ENCODE measurements around the gene SMO.

The SMO gene

DNA sequence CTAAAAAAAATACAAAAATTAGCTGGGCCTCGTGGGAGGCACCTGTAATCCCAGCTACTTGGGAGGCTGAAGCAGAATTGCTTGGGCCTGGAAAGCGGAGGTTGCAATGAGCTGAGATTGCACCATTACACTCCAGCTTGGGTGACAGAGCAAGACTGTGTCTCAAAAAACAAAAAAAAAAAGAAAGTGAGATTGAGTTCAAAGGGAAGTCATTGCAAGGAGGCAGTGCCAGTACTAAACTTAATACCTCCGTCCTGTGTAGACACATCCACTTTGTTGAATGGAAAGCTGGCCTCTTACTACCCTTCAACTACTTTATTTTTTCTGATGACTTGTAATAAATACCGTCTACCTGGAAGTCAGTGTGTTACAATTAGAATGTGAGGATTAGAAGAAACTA is 67.4 kb downstream of the SMO start:
- H3K9me3 ChIP-seq (ENCODE audit: control insufficient read depth, low read depth, low read length) = no peaks in the 10 kb centered on the region
- H3K4me3 ChIP-seq (ENCODE audit: low read length) = no peak overlapping the region
- no peaks in the 10 kb centered on the region for H3K27me3 ChIP-seq (ENCODE audit: control insufficient read depth, insufficient read depth, low read length)
- H3K4me1 ChIP-seq (ENCODE audit: control insufficient read depth, low read depth, low read length) = peaks cover 32% of the 10 kb centered on the region
- H3K9ac ChIP-seq (ENCODE audit: low read length) = no peak overlapping the region
- H3K36me3 ChIP-seq (ENCODE audit: control insufficient read depth, low read depth, low read length) = no peaks in the 10 kb centered on the region
- no peak overlapping the region for H3K27ac ChIP-seq (ENCODE audit: low read length)

DNA sequence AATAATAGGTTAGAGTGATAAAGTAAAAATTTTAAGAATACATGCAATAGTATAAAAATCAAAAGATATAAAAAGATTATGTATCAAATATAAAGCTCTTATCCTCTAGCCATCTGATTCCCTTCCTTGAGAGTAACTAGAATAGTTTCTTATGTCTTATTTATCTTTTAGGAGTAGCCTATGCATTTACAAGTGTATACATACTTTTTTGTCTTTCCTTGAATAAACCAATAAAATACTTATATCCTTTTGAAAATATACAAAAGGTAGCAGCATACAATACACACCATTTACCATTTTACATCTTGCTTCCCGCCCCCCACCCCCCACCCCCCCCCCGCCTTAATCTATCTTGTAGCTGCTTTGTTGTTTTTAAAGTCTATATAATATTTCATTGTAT is 67.8 kb downstream of the SMO start:
- H3K9ac ChIP-seq (ENCODE audit: low read length) = no peak overlapping the region
- no peak overlapping the region for H3K4me3 ChIP-seq (ENCODE audit: low read length)

DNA sequence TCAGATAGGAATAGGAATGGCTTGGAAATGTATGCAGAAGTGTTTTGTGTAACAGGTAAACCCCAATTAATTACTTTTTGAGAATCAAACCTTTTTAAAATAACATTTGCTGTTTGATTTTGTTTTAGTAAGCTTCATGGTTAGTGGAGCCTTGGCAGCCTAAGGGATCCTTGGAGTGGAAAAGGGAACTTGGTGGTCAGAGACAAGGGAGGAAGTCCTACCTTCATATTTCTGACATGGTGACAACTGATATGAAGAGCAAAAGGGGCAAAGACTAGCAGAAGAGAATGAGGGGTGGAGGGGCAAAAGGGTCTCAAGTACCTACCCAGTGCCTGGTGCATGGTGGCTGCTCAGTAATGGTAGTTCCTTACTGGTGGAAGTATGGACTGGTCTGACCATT is 68.7 kb downstream of the SMO start:
- peak overlapping the region; percentile 37 for H3K27ac ChIP-seq (ENCODE audit: low read length)

More for the DNA sequence above, 67.8 kb downstream of the SMO start:
- H3K4me1 ChIP-seq (ENCODE audit: control insufficient read depth, low read depth, low read length) = peaks cover 32% of the 10 kb centered on the region
- H3K27ac ChIP-seq (ENCODE audit: low read length) = no peak overlapping the region
- no peaks in the 10 kb centered on the region for H3K36me3 ChIP-seq (ENCODE audit: control insufficient read depth, low read depth, low read length)
- H3K9me3 ChIP-seq (ENCODE audit: control insufficient read depth, low read depth, low read length) = no peaks in the 10 kb centered on the region
- H3K27me3 ChIP-seq (ENCODE audit: control insufficient read depth, insufficient read depth, low read length) = no peaks in the 10 kb centered on the region

DNA sequence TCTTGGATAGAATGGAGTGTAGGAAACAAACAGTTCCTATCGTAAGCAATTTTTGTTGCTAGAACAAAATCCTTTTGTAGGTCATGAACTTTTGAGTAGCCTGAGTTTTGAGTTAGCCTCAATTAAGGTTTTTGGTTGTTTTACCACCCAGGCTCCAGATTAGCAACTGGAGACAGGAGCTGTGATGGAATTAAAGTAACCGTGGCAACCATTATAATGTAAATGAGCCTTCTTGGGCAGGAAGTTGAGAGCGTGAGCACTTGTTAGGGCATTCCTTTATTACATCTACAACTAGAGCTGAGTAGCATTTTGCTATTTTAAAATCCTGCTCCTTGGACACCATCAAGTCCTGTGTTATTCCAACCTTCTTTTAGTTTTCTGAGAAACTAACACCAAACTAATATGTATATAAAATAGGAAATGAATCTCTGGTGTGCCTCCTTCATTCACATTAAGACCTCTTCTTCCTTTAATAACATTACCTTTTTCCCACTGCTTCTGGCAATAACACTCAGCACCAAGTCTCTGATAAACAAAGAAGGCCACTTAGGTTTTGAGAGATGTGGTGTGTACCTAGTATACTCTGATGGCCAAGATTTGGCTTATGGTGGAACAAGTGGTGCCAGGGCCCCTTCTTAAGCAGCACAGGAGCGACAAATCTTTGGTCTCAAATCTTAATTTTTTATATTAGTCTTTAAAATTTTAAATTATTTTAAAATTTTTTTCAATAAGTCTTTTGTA is 70.4 kb downstream of the SMO start:
- Histone ChIP-seq H3K9me3 (ENCODE audit: control insufficient read depth, low read depth, low read length) (no peaks in the 10 kb centered on the region), H3K4me1 (ENCODE audit: control insufficient read depth, low read depth, low read length) (peaks cover 46% of the 10 kb centered on the region), H3K27ac (ENCODE audit: low read length) (peak overlapping the region; percentile 92), H3K36me3 (ENCODE audit: control insufficient read depth, low read depth, low read length) (no peaks in the 10 kb centered on the region), H3K27me3 (ENCODE audit: control insufficient read depth, insufficient read depth, low read length) (no peaks in the 10 kb centered on the region), H3K4me3 (ENCODE audit: low read length) (peak overlapping the region; percentile 46), H3K9ac (ENCODE audit: low read length) (peak overlapping the region; percentile 71)

More for the DNA sequence above, 68.7 kb downstream of the SMO start:
- Histone ChIP-seq H3K36me3 (ENCODE audit: control insufficient read depth, low read depth, low read length) (no peaks in the 10 kb centered on the region), H3K4me1 (ENCODE audit: control insufficient read depth, low read depth, low read length) (peaks cover 36% of the 10 kb centered on the region), H3K9me3 (ENCODE audit: control insufficient read depth, low read depth, low read length) (no peaks in the 10 kb centered on the region), H3K4me3 (ENCODE audit: low read length) (no peak overlapping the region), H3K9ac (ENCODE audit: low read length) (no peak overlapping the region), H3K27me3 (ENCODE audit: control insufficient read depth, insufficient read depth, low read length) (no peaks in the 10 kb centered on the region)

DNA sequence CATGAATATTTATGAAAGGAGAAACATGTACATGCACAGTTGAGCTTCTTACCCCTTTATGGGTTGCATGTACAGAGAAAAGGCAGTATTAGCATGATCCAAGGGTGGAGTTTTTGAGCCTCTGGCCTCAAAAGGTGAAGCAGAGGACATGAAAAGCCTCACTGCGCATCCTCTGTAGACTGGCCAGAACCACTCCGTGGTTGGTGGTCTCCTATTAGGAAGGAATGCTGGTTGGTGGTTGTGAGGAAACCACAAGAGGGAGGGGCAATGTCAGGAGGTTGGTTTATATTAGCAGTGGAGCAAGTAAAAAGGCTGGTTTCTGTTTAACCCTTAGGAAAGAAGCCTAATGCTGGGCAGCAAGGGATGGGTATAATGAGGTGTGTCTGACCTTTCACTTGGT is 73.9 kb downstream of the SMO start:
- no peaks in the 10 kb centered on the region for H3K36me3 ChIP-seq (ENCODE audit: control insufficient read depth, low read depth, low read length)
- no peak overlapping the region for H3K4me3 ChIP-seq (ENCODE audit: low read length)
- H3K27me3 ChIP-seq (ENCODE audit: control insufficient read depth, insufficient read depth, low read length) = no peaks in the 10 kb centered on the region
- peaks cover 41% of the 10 kb centered on the region for H3K4me1 ChIP-seq (ENCODE audit: control insufficient read depth, low read depth, low read length)
- H3K9me3 ChIP-seq (ENCODE audit: control insufficient read depth, low read depth, low read length) = no peaks in the 10 kb centered on the region
- H3K9ac ChIP-seq (ENCODE audit: low read length) = no peak overlapping the region
- no peak overlapping the region for H3K27ac ChIP-seq (ENCODE audit: low read length)
